DND-41 (cell line): ENCODE results near the gene ST8SIA3.

Source experiments
- ATAC-seq: fragments of 200-7000 bp; cut with Tn5 transposase; 3 replicates; pipeline ENCODE4 v1.9.1; 2021; ENCODE audit warnings: low read depth; ENCODE audit not compliant: insufficient read depth
- DNase-seq: peaks from one replicate; pipeline ENCODE4 v3.0.0-alpha.2; 2020
- H2AFZ ChIP-seq: 2 replicates; pipeline ENCODE4 v1.6.0; 2012; ENCODE audit warnings: low read depth, low read length
- H3K27ac ChIP-seq: 2 replicates; pipeline ENCODE4 v1.5.1; 2012; ENCODE audit warnings: low read length, inconsistent platforms
- H3K27me3 ChIP-seq: fragments of 200-600 bp; sonication (generic); 2 replicates; pipeline ENCODE4 v1.6.0; 2012; ENCODE audit warnings: low read length, mild to moderate bottlenecking, inconsistent platforms; ENCODE audit not compliant: insufficient read depth, poor library complexity
- H3K36me3 ChIP-seq: 2 replicates; pipeline ENCODE4 v1.5.1; 2012; ENCODE audit warnings: low read length, inconsistent platforms; ENCODE audit not compliant: insufficient read depth
- H3K4me1 ChIP-seq: 2 replicates; pipeline ENCODE4 v1.5.1; 2012; ENCODE audit warnings: mild to moderate bottlenecking, low read length; ENCODE audit not compliant: insufficient read depth
- H3K4me2 ChIP-seq: 2 replicates; pipeline ENCODE4 v1.6.0; 2012; ENCODE audit warnings: mild to moderate bottlenecking, moderate library complexity, low read length, inconsistent platforms; ENCODE audit not compliant: insufficient read depth
- H3K4me3 ChIP-seq, 2 experiments: fragments of 200-600 bp in 1 of 2; shearing (Covaris generic) in 1 of 2; 2 replicates each; pipeline ENCODE4 v1.5.1; 2012 to 2016; ENCODE audit warnings: inconsistent platforms in 2 of 2, low read length in 2 of 2, mild to moderate bottlenecking in 2 of 2, low read depth in 1 of 2, moderate library complexity in 1 of 2
- H3K79me2 ChIP-seq: 2 replicates; pipeline ENCODE4 v1.6.0; 2012; ENCODE audit warnings: low read length, inconsistent platforms; ENCODE audit not compliant: insufficient read depth
- H3K9ac ChIP-seq: 2 replicates; pipeline ENCODE4 v1.6.0; 2012; ENCODE audit warnings: low read depth, mild to moderate bottlenecking, inconsistent platforms, low read length, moderate library complexity
- H3K9me3 ChIP-seq: 2 replicates; pipeline ENCODE4 v1.5.1; 2012; ENCODE audit warnings: low read length, moderate library complexity, mild to moderate bottlenecking, inconsistent platforms; ENCODE audit not compliant: insufficient read depth, severe bottlenecking
- H4K20me1 ChIP-seq: 2 replicates; pipeline ENCODE4 v1.6.0; 2012; ENCODE audit warnings: low read length; ENCODE audit not compliant: insufficient read depth
- EZH2 ChIP-seq: IDR thresholded peaks from 3 replicates; pipeline ENCODE4 v1.6.1; 2012; ENCODE audit warnings: borderline replicate concordance, low read depth, mild to moderate bottlenecking, moderate library complexity, low read length, inconsistent platforms; ENCODE audit not compliant: severe bottlenecking
- TF ChIP-seq, protein P1 (sequence below): IDR thresholded peaks from 2 replicates; pipeline ENCODE4 v1.5.1; 2012; ENCODE audit warnings: borderline replicate concordance, low read length, moderate library complexity, mild to moderate bottlenecking; ENCODE audit not compliant: poor library complexity, severe bottlenecking; ENCODE audit errors: extremely low read depth

The ST8SIA3 gene

GRCh38 chr18:57416542-57416941, 64.2 kb downstream of the ST8SIA3 start:
- H2AFZ ChIP-seq: no peak overlapping the region
- no peaks in the 10 kb centered on the region for H3K9me3 ChIP-seq
- H3K4me3 ChIP-seq: no peak overlapping the region
- H3K4me2 ChIP-seq: no peak overlapping the region
- TF ChIP-seq EZH2: no peak
- TF ChIP-seq, protein P1, sequence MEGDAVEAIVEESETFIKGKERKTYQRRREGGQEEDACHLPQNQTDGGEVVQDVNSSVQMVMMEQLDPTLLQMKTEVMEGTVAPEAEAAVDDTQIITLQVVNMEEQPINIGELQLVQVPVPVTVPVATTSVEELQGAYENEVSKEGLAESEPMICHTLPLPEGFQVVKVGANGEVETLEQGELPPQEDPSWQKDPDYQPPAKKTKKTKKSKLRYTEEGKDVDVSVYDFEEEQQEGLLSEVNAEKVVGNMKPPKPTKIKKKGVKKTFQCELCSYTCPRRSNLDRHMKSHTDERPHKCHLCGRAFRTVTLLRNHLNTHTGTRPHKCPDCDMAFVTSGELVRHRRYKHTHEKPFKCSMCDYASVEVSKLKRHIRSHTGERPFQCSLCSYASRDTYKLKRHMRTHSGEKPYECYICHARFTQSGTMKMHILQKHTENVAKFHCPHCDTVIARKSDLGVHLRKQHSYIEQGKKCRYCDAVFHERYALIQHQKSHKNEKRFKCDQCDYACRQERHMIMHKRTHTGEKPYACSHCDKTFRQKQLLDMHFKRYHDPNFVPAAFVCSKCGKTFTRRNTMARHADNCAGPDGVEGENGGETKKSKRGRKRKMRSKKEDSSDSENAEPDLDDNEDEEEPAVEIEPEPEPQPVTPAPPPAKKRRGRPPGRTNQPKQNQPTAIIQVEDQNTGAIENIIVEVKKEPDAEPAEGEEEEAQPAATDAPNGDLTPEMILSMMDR: no peak
- ATAC-seq (no peak), DNase-seq (no peak)
- H3K27me3 ChIP-seq: no peaks in the 10 kb centered on the region
- H3K4me1 ChIP-seq: no peaks in the 10 kb centered on the region
- H3K79me2 ChIP-seq: no peaks in the 10 kb centered on the region
- no peaks in the 10 kb centered on the region for H3K36me3 ChIP-seq
- H3K27ac ChIP-seq: no peak overlapping the region
- no peaks in the 10 kb centered on the region for H4K20me1 ChIP-seq
- H3K9ac ChIP-seq: no peak overlapping the region
